ENCODE measurements around the gene HDAC11. TPM values are rescaled to one million over a fixed set of nuclear protein-coding genes. Genes with fewer than 3 reads are reported as not detected.

The HDAC11 gene
- total RNA-seq, 1 experiment from 2014 or later, result 7.0 TPM

DNA sequence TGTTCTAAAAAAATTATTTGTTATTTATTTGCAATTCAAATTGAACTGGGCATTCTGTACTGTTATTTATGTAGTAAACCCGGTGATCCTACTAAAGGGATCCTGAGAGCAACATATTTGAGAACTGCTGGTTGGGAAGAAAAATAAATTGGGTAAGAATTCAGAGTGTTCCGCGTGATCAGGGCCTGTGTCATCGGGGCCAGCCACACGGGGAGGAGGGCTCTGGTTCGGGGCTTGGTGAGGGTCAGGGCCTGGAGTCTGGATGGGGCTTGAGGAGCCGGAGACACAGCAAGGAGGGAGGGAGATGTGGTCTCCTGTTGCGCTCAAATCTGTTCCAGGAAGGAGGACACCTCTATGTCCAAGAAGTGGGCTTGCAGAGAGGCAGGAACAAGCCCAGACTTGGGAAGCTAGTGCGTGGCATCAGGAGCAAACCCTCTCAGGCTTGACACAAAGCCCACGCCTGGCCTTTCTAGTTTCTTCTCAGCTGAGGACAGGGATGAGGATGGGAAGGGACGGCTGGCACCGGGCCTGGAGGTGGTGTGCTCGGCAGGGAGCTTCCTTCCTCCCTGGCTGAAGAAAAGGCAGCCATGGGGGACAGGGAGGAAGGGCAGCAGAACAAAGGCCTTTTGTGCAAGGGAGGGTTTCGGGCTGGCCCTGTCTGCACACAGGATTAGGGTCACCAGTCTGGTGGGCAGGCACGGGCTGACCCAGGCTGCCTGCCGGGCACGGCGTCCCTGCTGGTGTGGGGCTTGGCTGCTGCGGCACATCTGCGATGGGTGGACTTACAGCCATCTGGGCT lies 45.9 kb downstream of the HDAC11 start:
- Mint-ChIP-seq H3K36me3 (ENCODE audit: insufficient read depth in 1 of 3, low read depth in 3 of 3) (peaks cover 0 to 2% (median 0%) of the 10 kb centered on the region in 3 experiments; a peak in 4 of 7 replicates), H3K4me3 (no peak overlapping the region), H3K4me1 (peaks cover 24 to 28% of the 10 kb centered on the region in 2 experiments), H3K9me3 (peaks cover 6 to 15% of the 10 kb centered on the region in 2 experiments), H3K27me3 (ENCODE audit: low read depth) (peaks cover 4% of the 10 kb centered on the region), H3K27ac (peak overlapping the region in 2 of 3 experiments; percentile 44 to 92; a peak in 5 of 7 replicates)
- Histone ChIP-seq H4K20me1 (ENCODE audit: control insufficient read depth, insufficient read depth, insufficient read length) (no peaks in the 10 kb centered on the region), H2BK20ac (ENCODE audit: low read depth, low read length, poor library complexity, severe bottlenecking) (no peak overlapping the region), H3K23ac (ENCODE audit: insufficient read length, low read depth, low read length) (no peak overlapping the region), H3K9me3 (ENCODE audit: control insufficient read depth, low read depth, low read length) (no peaks in the 10 kb centered on the region), H4K5ac (ENCODE audit: insufficient read length, low read depth, low read length) (no peak overlapping the region), H4K91ac (ENCODE audit: insufficient read length, low read depth, low read length) (no peak overlapping the region), H3T11ph (ENCODE audit: low read length) (no peak overlapping the region), H2AFZ (ENCODE audit: low read length) (no peak overlapping the region), H3K9ac (ENCODE audit: extremely low read depth, insufficient read length, low read length) (no peak overlapping the region), H3K27ac (ENCODE audit: insufficient read length, low read depth, low read length) (no peak overlapping the region), H2BK12ac (ENCODE audit: insufficient read length, low read depth, low read length) (no peak overlapping the region), H3K79me2 (ENCODE audit: insufficient read depth, low read length) (no peaks in the 10 kb centered on the region), H3K4me1 (ENCODE audit: insufficient read depth, low read length) (no peaks in the 10 kb centered on the region; the same call in 1 of the 2 replicates), H3K56ac (ENCODE audit: insufficient read length, low read depth, low read length) (no peak overlapping the region), H3K23me2 (ENCODE audit: insufficient read length, low read depth, low read length, poor library complexity, severe bottlenecking) (no peaks in the 10 kb centered on the region), H3K4me2 (ENCODE audit: insufficient read depth, insufficient read length, low read length) (no peak overlapping the region), H3K4ac (ENCODE audit: low read depth, low read length) (no peak overlapping the region), H2BK5ac (ENCODE audit: insufficient read length, low read length) (no peak overlapping the region), H3K18ac (ENCODE audit: insufficient read length, low read depth, low read length) (no peak overlapping the region), H4K8ac (replicated peaks; ENCODE audit: insufficient read length, low read depth, low read length) (no peak overlapping the region), H3K14ac (ENCODE audit: insufficient read depth, low read length) (peak overlapping the region; percentile 62; the same call in 1 of the 2 replicates), H2AK5ac (ENCODE audit: insufficient read length, low read length) (no peak overlapping the region), H3K27me3 (ENCODE audit: insufficient read depth, low read length) (no peaks in the 10 kb centered on the region), H2BK120ac (ENCODE audit: low read depth, low read length, poor library complexity, severe bottlenecking) (no peak overlapping the region), H2BK15ac (ENCODE audit: low read depth, low read length) (no peak overlapping the region), H3K79me1 (ENCODE audit: insufficient read depth, low read depth, low read length, poor library complexity, severe bottlenecking) (no peaks in the 10 kb centered on the region)
- TF ChIP-seq, protein P1, sequence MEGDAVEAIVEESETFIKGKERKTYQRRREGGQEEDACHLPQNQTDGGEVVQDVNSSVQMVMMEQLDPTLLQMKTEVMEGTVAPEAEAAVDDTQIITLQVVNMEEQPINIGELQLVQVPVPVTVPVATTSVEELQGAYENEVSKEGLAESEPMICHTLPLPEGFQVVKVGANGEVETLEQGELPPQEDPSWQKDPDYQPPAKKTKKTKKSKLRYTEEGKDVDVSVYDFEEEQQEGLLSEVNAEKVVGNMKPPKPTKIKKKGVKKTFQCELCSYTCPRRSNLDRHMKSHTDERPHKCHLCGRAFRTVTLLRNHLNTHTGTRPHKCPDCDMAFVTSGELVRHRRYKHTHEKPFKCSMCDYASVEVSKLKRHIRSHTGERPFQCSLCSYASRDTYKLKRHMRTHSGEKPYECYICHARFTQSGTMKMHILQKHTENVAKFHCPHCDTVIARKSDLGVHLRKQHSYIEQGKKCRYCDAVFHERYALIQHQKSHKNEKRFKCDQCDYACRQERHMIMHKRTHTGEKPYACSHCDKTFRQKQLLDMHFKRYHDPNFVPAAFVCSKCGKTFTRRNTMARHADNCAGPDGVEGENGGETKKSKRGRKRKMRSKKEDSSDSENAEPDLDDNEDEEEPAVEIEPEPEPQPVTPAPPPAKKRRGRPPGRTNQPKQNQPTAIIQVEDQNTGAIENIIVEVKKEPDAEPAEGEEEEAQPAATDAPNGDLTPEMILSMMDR (conservative IDR thresholded peaks at IDR 0.05), result no peak
- no CpG with 5 or more reads among the region's 20 CpGs for WGBS (ENCODE audit: extremely low coverage, insufficient read length, low lambda C conversion rate)
- DNase-seq, result no peak

All from H9 (cell line).